ENCODE measurements around the gene ABHD10. TPM values are rescaled to one million over a fixed set of nuclear protein-coding genes. Genes with fewer than 3 reads are reported as not detected.

The ABHD10 gene
- polyA plus RNA-seq, 1 donor = 23.3 TPM

DNA sequence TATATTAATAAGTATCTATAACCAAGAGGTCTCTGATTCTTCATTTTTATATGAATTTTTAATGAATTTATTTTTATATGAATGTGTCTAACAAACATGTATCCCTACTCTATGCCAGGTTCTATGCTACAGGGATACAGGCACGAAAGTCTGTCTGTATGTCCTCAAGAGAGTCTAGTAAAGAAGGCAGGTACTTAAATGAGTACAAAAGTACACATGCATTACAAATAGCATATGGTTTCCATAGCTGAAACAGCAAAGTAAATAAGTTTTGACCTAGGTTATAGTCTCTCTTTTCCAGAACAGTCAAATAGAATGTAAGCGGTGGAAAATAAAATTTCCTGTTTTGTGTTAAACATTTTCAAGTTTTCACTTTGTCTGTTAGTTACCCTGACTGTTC is 13.3 kb upstream of the ABHD10 start:
- DNase-seq = no peak

DNA sequence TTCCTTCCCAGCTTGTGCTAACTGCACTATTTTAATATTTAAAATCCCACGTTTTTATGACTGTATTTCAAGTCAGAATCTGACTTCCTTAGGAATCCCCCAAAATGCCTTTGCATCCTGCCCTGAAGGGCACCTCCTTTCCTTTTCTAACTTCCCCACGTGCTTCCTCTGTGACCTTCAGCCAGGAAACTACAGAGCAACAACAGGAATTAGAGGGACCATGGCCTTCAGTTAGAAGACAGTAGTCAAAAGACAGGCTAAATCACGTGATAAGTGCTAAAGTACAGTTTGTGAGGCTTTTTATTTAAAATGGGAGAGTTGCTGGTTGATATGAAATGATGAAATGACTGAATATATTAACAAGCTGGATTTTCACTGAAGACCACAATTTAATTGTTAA is 11.8 kb upstream of the ABHD10 start:
- no peak for DNase-seq

DNA sequence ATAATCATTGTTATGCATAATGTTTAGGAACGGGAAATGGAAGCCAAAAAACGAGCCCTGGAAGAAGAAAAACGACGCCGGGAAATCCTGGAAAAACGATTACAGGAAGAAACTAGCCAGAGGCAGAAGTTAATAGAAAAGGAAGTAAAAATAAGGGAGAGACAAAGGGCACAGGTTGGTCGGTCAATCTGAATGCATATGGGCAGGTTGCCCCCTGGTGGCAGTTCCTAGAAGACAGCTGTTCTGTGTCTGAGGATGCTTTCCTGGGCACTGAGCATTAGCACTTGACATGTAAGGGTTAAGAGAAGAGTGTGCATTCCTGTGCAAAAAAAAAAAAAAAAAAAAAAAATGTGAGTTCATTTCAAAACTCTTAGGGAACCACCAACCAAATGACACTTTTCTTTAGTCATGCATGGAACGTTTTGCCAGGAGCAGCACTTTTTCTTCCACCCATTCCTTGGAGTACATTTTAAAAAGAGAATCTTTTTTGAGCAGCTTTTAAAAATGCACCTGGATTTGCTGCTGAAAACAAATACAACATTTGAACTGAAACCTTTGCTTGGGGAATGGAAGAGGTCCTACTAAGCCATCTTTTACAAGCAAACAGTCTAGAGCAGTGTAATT is 11.1 kb upstream of the ABHD10 start:
- DNase-seq = peak; percentile 76

DNA sequence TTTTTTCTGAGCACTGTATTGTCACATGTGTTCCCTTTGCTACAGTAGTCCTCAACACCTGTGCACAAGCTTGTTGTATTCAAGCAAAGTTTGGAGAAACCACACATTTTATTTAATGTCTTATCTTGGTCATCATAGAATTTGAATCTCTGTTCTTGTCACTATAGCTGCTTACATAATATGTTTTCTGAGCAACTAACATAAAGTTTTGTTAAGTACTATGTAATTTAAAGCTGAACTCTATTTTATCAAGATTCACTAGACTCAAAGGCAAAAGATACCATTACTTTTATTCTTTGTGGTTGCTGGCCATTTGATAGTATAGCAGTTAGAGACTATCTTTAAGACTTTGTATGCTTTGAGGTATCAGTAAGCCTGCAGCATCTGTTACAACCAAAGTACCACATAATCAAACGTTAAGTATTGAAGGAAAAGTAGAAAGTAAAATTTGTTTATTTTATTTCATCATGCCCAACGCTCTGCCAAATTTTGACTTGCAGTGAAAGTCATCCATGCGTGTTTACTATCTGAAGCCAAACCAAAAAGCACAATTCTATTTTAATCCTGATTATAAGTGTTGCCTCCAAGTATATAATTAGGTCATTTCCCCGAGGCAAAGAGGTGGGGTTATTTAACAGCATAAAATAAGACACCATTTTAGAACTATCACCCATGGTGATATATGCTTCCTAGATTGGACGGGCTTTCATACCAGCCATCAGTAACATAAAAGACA is 10.3 kb upstream of the ABHD10 start:
- no peak for DNase-seq

DNA sequence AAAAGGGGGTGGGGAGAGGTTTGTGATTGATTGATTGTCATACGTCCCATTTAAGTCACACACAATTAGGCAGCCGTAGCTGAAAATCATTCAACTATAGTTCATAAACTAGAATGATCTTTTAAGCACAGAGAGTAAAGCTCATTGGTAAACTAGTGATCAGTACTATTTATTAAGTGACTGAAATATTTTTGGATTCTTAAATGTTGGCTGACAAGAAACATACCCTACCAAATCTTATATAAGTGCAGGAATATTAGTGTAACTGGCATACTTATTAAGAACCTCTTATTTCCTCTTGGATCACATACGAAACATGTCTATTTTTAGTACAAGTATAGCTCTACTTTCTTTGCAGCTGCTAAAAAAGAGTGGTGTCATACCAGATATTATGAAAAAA is 8.4 kb upstream of the ABHD10 start:
- no peak for DNase-seq

DNA sequence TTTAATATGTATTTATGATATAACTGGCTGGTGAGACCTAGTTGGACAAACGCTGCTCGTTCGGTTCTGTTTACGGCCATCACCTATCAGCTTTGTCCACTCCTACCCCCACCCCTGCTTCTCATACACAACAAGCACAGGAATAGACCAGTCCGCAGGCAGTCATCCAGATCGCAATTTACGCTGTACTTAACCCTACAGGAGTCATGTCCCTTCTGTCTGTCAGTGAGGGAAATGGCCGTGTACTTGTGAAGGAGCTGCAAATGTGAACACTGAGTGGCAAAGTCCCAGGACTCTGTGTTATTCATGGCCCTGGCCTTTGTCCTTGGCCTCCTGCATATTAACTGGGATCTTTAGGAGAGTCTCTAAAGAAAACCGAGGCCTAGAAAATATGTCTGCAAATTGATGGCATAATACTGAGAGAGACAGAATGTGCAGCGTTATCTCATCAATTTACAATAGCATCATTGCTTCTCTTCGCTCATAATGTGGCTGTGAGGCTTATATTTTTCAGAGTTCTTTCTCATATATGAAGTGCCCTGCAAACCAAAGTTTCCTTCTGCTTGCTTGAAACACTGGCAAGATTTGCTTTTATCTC is 7.2 kb upstream of the ABHD10 start:
- DNase-seq = no peak

DNA sequence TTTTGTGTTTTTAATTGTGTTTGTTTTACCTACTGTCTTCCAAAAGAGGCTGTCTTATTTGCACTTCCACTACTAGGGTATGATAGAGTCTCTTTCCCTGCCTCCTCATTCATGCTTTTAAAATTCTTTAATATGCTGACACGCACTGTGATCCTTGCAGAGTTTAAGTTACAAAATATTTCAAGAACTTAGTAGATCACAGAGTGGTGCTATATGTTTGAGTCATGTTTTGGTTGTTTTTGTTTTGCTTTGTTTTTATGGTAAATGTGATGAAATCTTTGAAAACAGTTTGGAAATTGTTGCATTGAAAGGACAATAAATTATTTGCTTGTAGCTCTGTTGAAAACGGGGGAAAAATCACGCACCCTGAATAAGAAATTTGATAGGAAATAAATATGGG is 5.9 kb upstream of the ABHD10 start:
- DNase-seq = no peak

DNA sequence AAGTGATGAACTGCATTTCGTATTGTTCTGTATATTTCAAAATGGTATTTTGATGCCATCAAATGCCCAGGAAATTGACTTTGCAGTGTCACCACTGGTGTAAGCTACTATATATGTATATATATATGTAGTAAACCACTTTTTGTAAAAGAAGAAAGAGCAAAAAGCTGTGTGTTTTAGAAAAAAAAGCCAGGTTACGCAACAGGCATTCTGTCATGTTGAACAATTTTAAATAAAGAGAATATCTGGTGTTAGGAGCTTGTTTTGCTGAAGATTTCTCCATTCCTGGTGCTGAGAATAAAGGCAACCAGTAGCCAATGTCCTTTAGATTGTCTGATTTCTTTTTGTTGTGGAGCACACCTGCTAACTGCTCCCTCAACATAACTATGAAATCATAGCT is 3.7 kb upstream of the ABHD10 start:
- no peak for DNase-seq

DNA sequence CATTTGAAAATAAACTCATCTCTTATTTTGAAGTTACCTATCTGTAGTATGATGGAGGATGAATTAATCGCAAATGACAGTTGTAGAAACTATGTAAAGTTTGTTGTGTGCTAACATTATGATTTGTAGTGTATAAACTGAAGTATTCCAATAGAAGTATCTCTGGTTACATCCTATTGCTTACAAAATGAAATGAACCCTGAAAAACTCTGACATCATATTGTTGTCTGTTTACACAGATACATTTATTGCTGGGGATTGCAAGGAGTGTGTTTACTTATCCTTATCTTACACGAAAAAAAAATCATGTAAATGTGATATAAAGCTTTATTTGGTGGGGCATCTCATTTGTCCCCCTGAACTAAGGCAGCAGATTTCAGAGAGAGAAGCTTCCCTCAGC is 2.6 kb upstream of the ABHD10 start:
- no peak for DNase-seq

DNA sequence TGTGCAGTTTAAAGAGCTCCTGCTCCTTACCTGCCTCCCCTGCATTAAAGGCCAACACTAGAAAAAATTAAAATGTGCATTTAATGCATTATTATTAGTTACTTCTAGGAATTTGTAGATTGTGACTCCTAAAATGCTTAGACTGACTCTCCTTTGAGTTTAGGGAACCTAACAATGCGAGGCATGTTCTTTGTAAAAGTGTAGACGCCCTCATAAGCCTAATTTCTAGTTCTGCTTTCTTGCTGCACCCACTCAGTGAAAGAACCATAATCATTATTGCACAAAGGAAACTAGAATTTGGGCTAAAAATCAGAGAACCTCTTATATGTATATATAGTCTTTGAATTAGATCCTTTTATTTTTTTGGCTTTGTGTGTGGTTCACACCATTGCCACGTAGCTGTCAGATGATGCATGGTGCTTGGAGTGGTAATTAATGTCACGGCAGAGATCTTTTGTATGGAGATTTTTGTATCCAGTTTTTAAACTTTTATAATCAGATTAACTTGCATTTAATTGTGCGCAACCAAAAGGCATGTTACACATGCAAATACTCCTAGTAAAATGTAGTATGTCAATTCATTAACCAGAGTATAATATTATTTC is 710 bp downstream of the ABHD10 start:
- DNase-seq = no peak

DNA sequence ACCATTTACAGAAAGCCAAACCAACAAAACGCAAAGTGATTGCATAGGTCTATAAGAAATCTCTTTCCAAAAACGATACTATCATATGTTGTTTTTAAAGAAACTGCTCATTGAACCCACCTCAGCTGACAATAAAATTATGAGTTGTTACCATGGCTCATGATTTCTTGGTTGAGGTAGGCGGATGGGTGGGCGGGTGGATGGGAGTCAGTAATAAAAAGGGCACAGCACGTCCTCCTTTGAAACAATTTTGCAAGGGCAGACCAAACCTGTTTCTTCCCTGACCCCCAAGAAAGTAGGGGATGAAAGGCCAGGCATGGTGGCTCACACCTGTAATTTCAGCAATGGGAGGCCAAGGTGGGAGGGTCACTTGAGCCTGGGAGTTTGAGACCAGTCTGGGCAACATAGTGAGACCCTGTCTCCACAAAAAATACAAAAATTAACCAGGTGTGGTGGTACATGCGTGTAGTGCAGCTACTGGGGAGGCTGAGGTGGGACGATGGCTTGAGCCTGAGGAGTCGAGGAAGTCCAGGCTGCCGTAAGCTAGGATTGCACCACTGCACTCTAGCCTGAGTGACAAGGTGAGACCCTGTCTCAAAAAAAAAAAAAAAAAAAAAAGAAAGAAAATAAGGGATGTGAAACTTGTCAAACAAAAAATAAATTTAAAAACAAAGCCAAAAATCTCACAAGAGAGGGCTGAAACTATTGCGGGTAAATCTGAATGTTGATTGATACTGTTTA is 2.1 kb downstream of the ABHD10 start:
- no peak for DNase-seq

DNA sequence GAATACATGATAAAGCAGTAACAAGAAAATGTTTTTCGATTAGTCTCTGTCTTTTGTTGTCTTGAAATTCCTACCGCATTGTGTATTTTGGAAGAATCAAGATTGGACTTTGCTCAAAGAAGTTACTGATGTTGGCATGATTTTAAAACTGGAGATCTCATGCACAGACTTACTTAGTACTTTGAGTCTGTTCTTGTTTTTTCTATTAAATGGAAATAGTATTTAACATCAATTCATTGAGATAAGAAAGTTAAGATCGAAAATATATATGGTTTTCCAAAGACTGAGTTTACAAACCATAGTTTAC is 2.6 kb downstream of the ABHD10 start:
- DNase-seq = no peak

DNA sequence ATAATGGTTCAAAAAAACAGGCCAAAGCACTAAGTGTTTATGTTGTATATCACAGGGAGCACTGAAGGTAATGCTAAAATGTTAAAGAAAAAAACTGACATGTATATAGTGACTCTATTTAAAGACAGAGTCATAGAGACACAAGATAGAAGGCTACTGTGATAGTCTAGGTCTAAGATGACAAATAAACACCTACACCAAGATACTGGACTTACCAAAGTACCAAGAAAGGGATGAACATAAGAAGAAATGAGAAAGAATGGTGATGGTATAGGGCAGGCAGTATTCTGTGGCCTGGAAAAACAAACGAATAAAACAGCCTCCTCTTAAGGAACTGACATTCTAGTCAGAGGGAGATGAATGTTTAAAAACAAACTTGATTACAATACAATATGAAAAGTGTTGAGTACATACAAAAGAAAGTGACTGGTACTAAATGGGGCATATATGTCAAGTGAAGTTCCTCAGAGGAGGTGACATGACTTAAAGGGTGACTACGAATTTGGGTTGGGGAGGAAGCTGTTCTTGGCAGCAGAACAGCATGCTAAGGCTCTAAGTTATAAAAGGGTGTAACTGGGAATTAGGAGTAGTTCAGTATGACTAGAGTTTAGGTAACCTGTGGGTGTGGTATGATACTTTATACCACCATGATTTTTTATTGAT is 5.9 kb downstream of the ABHD10 start:
- no peak for DNase-seq

DNA sequence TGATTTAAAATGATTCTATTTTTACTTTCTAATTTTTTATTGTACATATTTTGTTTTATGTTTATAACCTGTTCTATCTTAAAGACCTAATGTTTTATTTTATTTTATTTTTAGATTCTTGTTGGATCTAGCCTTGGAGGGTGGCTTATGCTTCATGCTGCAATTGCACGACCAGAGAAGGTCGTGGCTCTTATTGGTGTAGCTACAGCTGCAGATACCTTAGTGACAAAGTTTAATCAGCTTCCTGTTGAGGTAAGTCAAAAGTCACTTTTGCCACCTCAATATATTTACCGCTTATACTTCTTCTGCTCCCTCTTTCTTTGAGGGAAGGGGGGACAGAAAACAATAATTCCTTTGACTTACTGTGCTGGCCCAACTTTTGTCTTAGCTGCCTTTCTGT is 8.0 kb downstream of the ABHD10 start:
- no peak for DNase-seq

DNA sequence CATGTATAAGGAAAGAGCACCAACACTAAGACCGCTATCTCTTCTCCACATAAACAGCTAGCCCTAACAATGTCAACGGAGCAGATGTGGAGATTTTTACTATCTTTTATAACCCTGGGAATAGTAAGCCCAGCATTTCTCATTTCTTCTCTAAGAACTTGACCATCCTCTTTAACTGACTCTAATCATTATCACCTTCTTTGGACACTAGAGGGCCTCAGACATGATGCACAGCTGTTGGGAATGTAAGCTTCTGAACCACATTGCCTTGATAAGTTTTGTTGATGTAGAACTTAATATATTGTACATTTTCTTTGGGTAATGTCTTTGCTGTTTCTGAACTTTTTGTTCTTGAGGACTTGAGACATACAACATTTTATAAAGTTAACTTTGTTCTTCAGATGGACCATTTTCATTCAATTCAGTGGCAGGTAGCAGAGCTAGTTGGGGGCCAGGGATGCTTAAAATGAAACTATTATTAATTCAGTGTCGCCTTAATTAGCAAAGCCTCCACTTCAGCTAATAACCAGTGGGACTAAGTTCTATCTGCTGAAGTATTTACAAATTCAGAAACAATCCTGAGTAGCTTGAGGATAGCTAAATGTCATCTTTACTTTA is 10.3 kb downstream of the ABHD10 start:
- DNase-seq = peak; percentile 26

DNA sequence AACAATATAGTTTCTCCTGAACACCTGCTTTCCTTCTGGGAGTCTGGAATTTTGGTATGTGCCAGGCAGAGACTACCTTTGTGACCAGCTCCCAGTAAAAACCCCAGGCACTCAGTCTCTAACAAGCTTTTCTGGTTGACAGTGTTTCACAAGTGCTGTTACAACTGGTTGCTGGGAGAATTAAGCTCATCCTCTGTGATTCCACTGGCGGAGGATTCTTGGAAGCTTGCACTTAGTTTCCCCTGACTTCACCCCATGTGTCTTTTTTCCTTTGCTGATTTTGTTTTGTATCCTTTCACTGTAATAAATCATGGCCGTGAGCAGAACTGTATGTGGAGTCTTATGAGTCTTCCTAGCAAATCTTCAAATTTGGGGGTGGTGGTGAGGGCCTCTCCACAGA is 14.2 kb downstream of the ABHD10 start:
- DNase-seq = no peak

DNA sequence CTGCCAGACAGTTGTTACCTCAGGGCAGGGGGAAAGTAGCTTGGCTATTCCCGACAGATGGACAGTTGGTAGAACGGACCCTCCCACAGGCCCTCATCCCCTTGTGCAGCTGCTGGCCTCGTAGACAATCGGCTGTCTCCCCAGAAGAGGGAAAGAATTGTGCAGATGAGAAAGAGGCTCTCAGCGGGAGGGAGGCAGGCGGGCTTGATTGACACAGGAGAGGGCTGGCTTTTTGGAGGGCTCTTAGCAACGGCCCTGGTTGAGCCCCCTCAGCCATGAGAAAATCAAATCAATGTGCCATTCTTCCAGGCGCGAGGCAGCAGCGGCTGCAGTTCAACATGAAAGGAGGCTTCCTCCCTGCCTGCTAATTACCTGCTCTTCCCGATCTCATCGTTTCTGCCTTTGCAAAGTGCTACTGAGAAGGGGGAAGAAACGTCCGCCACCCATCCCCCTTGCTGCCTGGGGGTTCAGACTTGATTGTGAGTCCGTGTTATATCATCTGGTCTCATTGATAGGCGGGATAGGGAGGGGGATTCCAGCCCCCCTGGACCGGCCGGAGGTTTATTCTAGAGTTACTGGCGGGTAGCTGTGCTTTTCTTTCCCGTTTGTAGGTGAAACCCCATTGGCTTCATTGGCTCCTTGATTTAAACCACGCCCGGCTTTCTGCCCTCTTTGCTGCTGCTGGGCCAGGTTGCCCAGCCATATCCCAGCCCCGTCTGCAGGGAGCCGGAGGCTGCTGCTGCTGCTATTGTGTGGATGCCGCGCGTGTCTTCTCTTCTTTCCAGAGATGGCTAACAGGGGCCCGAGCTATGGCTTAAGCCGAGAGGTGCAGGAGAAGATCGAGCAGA is 20.0 kb downstream of the ABHD10 start, which contains the start of gene TAGLN3:
Gene TAGLN3, plus strand, starts transcription at position 287 of the 848 bp plus-strand sequence. Its CDS starts 501 bp downstream, at position 788.
- DNase-seq = peak; percentile 26

DNA sequence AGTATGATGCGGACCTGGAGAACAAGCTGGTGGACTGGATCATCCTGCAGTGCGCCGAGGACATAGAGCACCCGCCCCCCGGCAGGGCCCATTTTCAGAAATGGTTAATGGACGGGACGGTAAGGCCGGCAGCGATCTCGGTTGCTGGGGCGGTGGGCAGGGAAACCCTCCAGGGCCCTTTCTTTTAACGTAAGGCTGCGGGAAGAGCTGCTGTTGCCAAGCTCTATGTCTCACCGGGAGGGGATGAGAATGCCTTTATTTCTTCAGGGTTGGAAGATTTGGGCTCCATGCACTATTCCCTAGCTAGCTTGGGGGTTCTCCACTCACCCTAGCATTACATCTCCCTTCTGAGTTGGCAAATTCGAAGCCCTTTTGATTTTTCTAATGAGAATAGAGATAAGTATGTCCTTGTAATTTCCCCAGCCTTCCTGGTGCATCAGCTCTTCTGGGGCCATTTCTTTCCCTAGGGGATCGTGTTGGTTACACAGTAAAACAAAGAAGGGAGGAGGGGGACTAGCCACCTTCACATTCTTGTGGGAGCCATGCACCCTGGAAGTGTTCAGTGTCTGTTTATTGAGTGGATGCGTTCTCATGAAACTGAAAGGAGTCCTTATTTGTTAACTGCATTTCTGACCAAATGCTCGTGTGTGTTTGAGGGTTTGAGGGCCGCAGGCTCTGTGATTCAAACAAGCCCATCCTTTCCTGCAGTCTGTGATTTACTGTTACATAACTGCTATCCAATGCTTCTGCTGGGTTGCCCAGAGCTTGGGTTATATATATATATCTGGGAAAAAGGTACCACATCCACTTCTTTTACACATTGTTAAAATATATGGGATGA is 20.9 kb downstream of the ABHD10 start:
- no peak for DNase-seq

DNA sequence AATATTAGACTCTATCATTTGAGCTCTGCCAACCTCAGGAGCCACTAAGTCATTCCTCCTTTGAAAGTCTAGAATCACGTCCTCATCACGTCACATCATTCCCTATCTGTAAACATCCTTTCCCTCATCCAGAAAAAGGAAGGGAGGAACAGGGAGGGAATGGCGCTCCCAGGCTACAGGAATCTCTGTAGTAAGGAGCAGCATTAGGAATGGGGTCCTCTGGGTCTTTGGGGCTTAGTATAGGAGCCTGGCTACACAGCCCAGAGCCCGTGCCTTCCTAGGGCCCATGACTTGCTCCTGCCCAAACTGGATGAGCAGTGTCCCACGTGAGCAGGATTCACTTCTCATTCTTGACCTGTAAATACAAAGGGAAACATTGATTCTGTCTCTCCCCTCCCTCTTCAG is 21.5 kb downstream of the ABHD10 start:
- DNase-seq = no peak

DNA sequence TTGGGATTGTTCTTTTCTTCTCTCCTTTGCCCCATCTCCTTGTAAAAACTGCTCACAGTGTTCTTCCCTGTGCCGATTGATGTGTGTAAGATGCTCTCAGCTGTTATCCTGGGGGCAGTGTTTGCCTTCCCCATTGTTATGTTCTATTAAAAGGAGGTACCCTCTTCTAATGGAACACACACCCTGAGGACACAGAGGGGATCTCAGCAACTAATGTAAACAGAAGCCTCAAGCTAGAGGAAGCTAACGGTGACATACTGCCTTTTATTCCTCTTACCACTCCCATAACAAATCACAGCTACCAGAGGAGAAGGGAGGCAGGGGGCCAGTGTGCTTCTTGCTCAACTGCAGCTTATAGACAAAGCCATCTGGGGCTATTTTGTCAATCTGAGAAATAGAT is 22.1 kb downstream of the ABHD10 start:
- DNase-seq = no peak
